T-helper 2 cell (primary cell): Measurements from ENCODE around the gene POR.
A peak's percentile ranks its signal among the peaks of the same experiment; 100 is the strongest.
"Not testable (repeated sequence)": the region's sequence is repeated elsewhere in the genome, so short reads cannot be mapped to it uniquely, and the experiment has no call there.

Experiments used
- DNase-seq, 5 experiments: peaks; one replicate each; pipeline versions ENCODE4 v3.0.0 to v3.0.0-alpha.2; 2012 to 2022

The POR gene

DNA sequence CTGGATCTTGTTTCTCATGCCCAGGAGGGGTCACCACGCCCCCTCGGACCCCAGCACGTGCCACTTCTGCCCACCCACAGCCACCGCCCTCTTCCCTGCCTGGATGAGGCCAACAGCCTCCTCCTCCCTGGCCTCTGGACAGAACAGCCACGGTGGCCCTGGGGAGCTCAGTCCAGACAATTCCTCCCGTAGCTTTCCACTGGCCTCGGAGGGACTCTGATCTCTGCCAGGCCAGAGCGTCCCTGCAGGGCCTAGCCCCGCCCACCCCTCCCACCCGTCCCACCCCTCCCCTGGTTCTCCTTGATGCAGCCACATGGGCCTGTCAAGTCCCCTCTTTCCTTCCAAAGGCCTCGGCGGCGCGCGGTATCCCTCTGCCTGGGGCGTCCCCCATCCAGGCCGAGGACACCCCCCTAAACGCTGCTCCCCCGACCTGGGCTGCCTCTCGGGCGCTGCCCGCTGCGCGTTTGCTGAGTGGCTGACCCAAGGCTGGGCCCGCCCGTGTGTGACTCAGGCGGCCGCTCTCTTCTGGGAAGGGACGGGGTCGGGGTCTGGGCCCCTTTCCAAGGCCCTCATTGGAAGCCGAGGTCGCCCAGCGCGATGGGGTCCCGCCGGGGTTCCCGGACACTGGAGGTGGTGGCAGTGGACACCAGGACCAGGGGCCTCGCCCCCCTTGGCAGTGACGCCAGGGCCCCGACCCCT is 78.9 kb downstream of the POR start:
- DNase-seq = peak in 1 of 5 experiments; percentile 33

DNA sequence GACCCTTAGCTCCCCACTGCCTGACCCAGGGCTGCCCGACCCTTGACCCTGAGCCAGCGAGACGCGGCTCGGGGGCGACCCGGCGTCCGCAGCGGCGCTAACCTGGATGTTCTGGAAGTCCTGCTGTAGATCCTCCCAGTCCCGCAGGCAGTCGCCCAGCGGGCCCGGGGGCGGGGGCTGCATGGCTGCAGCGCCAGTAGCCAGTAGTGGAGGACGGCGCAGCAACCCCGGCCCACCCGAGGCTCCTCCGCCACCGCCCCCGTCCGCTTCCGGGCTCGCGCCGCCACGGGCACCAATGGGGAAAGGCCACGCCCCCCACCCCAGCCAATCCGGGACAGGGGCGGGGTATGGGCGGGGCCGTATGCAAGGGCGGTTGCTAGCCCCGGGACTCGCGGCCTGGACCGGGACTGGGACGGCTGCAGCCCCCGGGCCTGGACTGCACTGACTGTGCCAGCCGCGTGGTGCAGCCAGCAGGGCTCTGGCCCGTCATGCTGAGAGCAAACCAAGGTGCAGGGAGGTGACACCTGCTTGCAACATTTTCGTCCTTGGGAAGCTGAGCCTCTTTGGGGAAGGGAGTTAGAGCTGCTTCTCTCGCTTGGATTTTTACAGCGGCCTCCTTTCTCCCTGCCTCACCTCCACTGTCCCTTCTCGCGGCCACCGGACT is 79.6 kb downstream of the POR start, which contains the start of gene TMEM120A:
Gene TMEM120A, minus strand, starts transcription at position 208 of the 664 bp plus-strand sequence. Its CDS starts 25 bp downstream, at position 183.
- peak; percentile 86 to 96 (median 92) for DNase-seq

DNA sequence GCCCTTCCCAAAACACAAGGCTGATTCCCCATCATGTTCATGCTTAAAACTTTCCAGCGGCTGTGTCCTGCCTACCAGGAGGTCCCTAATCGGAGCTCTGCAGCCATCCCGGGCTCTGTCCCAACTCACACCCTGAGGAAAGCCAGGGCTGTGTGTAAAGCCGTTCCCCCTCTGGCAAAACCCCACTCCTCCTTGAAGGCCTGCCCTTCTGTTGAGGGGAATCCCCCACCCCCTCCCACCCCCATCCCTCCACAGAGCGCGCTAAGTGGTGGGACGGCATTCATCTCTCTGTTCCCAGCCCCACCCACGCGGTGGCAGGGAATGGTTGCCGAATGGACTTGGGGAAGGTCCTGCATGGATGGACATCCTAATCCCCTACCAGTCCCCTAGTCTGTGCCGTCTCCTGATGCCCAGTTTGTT is 80.1 kb downstream of the POR start:
- DNase-seq = no peak

DNA sequence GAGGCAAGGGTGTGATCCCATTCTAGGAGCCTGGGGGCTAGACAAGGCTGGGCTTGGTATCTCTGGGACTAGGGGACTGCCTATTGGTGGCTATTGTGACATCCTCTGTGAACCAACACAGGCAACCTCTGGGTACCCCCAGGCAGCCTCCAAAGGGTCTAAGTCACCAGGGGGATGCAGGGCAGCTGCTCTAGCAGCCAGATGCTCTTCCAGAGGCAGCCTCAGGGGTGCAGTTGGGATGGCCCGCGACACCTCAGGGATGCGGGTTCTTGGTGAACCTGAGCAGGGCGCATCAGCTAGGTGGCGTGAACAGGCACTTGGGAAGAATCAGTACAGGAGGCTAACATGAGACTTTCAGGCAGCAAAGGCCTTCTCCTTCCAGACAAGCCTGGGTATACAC is 81.0 kb downstream of the POR start:
- DNase-seq = no peak

DNA sequence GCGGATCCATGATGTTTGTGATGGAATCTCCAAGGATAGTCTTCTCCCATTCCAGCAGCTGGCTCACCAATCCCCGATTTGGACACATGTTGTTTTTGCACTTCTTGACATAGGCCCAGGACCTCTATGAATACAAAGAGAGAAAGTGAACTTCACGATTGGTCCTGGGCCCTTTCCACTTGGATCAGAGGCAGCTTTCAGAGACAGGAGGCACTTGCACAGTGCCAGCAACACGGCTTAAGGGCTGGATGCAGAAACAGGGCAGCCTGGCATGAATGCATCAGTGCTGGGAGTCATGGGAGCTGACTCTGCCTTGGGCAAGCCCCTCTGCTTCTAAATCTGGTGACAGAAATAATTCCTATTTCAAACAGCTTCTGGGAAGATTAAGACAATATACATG is 81.5 kb downstream of the POR start:
- no peak for DNase-seq

DNA sequence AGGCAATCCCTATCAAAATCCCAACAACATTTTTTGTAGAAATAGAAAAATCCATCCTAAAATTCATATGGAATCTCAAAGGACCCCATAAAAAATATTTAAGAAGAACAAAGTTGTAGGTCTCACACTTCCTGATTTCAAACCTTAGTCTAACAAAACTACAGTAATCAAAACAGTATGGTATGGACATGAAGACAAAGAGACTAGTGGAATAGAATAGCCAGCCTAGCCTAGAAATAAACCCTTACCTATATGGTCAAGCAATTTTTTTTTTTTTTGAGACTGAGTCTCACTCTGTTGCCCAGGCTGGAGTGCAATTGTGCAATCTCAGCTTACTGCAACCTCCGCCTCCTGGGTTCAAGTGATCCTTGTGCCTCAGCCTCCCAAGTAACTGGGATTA is 83.1 kb downstream of the POR start:
- DNase-seq = no peak

DNA sequence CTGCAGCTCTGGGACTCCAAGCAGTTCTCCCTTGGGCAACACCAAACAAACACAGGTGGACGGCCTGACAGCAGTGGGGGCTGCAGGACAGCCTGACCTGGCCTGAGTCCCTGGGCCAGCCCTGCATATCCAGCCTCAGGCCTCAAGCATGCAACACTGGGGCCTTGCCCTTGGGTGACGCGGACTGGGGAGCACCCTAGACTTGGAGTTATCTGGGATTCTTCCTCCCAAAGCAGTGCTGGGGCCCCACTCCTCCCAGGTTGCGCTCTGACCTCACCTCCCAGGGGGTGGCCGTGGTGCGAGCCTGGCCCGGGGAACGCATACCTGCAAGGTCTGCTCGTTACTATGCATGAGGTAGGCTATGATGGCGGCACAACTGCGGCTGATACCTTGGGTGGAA is 85.6 kb downstream of the POR start:
- DNase-seq = no peak

DNA sequence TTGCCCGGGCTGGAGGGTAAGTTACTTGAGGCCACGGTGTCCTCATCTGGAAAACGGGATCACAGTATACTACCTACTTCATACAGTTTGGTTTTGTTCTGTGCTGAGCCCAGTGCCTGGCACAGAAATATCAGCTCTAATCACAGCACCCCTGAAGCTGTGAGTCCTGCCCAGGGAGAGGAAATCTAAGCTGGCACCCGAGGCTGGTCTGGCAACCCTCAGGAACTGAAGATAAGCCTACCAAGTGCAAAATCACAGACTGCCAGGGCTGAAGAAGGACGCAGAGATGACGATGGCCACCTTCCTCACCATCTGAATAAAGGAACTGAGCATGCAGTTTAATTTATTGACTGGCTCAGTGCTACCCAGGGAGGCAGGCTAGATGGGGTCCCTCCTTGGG is 87.2 kb downstream of the POR start:
- no peak for DNase-seq

DNA sequence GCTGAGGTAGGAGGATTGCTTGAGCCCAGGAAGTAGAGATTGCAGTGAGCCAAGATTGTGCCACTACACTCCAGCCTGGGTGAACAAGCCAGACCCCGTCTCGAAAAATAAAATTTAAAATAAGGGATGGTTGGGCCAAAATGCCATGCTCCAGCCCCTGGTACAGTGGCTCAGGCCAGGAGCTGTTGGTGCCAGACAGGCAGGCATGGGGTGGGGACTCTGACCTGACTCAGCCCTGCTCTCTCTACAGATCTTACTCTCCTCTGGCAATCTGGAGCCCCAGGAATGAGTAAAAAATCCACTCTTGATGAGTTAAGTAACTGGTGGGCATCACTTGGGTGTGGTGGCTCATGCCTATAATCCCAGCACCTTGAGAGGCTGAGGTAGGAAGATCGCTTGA is 87.9 kb downstream of the POR start:
- DNase-seq = no peak

DNA sequence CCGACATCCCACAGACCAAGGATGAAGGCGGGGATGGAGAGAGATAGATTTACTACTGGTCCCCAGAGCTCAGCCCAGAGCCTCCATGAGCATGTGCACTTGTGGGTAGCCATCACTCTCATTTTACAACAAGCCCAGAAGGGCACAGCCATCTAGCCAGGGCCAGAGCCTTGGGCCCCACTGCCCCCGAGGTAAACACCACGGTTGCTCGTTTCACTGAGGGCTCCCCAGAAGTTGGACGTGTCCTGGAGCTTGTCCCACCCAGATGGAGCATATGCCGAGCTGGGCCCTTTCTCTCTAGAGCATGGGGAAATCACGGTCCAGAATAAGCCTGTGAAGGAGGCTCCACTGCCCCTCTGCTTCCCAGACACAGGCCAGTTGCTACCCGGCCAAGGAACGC is 88.4 kb downstream of the POR start:
- no peak for DNase-seq

DNA sequence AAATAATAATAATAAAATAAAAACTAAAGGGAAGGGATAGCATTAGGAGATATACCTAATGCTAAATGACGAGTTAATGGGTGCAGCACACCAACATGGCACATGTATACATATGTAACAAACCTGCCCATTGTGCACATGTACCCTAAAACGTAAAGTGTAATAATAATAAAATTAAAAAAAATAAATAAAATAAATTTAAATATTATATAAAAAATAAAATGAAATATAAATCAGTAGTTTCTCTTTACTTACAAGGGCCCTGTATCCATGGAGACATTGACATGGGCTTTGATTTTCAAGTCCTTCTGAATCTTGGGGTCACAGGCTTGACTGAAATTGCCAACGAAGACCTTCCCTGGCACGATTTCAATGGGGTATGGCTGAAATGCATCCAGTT is 90.0 kb downstream of the POR start:
- not testable (repeated sequence) for DNase-seq

DNA sequence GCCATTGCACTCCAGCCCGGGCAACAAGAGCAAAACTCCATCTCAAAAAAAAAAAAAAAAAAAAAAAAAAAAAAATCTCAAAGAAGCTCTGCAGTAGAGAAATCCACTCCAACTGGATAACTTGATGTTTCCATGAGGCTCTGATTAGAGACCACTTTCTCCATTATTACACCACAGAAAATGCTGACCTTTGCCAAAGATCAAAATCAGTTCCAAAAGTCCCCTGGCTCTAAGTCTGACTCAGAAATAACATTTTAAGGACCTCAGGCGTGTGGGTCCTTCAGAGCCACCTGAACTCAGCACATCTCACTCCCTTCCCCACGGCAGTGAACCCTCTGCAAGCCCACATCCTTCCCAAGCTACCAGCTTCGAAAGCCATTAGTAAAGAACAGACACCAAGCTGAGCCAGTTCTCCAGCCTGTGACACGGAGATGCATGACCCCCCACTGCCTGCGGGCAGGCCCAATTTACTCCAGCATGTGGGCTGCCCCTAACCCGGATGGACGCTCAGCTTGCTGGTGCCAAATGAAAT is 93.3 kb downstream of the POR start:
- DNase-seq = peak in 1 of 5 experiments; percentile 78

DNA sequence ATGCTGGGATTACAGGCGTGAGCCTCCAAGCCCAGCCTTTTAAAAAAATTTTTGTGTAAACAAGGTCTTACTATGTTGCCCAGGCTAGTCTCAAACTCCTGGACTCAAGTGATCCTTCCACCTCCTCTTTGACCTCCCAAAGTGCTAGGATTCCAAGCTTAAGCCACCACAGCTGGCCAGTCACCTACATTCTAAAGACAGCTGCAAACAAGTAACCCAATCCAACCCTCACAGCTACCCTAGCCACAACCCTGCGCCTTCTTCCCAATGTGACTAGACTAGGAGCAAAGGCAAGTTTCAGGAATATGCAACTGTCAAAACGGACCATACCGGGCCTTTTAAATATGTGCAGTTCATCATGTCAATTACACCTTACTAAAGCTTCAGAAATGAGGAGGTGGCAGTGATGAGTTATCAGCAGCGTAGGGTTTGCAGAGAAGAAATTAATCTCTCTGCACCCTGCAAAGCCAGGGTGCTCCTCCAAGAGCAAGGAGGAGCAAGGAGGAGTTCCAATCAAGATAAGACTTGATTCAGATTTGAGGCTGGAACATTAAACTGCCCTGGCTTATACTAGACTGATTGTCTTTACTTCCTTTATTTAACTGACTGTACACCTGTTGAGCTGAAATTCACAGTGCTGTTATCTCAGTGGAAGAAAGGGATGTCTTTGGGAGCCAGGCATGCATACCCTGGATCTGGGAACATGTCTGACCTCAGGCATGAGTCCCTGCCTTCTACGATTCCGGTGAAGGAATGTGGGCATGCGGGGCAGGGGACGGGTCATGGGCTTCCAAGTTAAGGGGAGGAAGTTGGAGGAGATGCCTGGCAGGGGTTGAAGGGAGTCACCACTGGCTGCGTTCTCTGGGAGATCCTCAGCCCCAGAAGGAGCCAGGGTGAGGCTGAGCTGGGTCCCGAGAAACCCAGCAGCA is 95.0 kb downstream of the POR start:
- no peak for DNase-seq

DNA sequence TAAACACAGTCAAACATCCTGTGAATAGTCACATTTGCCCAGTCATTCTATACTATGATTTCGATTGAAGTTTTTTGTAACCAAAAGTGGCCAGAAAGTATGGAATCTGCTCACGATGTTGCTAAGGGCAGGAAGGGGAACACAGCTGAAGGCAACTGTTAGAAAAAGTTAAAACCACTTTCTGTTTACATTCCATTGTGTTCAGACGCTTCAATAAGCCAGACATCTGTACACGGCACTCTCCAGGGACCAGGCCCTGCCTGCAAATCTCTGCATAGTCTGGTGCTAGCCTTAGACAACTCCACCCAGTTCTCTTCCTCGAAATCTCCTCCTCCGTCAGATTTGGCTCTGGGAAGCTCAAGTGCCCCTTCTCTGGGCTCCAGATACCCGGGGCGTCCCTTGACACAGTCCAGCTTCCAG is 96.5 kb downstream of the POR start:
- no peak for DNase-seq

DNA sequence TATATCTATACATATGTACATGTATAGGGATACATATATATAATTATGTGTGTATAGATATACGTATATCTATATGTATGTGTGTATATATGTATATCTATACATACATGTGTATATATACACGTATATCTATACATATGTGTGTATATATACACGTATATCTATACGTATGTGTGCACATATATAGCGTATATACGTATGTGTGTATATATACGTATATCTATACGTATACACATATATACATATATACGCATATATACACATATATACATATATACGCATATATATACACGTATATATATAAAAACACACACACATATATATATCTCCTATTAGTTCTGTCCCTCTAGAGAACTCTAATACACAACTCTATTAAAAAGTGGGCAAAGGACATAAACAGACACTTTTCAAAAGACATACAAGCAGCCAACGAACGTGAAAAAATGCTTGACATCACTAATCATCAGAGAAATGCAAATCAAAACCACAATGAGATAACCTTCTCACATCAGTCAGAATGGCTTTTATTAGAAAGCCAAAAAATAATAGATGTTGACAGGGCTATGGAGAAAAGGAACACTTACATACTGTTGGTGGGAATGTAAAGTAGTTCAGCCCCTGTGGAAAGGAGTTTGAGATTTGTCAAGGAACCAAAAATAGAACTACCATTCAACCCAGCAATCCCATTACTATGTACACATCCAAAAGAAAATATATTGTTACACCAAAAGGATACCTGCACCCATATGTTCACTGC is 101.4 kb downstream of the POR start:
- DNase-seq = no peak

DNA sequence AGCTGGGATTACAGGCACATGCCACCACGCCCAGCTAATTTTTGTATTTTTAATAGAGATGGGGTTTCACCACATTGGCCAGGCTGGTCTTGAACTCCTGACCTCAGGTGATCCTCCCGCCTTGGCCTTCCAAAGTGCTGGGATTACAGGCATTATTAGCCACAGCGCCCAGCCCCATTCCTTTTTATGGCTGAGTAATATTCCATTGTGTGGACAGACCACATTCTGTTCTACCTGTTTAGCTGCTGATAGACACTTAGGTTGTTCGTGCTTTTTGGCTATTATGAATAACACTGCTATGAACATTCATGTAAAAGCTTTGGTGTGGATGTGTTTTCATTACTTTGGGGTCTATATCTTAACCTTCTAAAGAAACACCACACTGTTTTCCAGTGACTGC is 103.6 kb downstream of the POR start:
- DNase-seq = not testable (repeated sequence)

DNA sequence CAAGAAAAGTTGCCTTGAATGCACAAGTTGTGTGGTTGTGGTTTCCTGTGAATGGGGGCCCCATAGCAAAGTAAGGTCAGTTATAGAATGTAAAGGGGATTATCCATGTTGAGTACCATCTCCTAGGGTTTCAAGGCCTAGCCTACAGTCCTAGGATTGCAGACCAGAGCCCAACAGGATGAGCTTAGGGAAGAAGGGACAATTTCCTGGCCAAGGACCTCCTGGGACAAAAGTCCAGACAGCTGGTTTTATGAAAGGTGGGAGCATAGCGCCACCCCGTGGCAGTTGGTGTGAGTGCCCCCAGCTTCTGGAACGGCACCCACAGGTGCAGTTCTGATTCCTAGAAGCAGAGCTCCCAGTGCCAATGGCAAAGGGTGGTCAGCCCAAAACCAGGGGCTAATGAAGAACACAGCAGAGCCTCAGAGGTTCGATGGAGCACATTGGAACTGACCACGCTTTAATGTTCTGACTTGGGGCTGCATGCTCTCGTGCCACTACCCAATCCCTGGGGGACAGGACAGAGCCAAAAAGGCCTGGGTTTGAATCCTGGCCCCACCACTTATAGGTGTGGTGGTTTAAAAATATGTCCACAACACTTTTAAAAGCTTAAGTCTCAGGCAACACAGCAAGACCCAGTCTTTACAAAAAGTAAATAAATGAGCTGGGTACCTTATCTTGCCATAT is 105.2 kb downstream of the POR start:
- peak; percentile 41 to 74 (median 60) for DNase-seq

DNA sequence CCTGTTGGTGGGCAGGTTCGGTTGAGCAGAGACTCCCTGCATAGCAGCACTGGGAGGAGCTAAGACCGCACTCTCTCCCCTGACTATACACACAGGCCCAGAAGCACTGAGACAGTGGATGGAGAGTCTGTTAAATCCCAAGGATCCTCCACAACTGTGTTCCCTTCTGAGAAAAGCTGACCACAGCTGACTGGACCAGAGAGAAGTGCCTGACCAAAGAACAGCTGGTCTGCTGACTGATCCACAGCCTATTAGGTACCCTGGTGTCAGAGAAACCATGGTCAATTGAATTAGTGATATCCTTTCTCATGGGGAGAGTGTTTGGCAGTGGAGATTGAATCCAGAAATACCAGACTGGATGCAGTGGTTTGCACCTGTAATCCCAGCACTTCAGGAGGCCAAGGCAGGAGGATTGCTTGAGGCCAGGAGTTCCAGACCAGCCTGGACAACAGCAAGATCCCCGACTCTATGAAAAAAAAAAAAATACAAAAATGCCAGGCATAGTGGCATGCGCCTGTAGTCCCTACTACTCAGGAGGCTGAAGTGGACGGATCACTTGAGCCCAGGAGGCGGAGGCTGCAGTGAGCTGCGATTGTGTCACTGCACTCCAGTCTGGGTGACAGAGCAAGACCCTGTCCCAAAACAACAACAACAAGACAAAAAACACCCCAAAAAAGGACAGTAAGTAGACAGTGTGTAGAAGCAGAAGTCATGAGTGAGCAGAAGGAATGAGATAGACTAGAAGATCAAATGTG is 107.2 kb downstream of the POR start:
- DNase-seq = no peak

DNA sequence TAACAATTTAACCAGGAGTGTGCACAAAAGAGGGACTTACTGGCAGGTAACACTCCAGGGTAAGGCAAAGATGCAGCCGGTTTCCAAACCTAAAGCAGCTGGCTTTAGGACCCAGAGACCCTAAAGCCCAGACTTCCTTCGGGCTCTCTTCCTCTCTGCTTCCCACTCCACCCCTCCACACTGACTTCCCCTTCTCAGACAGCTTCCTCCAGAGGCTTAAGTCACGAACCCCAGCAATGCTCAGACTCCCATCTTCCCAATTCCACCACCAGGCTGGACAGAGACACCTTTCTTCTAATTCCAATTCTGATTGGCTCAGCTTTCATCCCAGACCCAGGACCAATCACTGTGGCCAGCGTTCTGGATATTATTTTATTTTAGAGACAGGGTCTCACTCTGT is 108.0 kb downstream of the POR start:
- DNase-seq = no peak

DNA sequence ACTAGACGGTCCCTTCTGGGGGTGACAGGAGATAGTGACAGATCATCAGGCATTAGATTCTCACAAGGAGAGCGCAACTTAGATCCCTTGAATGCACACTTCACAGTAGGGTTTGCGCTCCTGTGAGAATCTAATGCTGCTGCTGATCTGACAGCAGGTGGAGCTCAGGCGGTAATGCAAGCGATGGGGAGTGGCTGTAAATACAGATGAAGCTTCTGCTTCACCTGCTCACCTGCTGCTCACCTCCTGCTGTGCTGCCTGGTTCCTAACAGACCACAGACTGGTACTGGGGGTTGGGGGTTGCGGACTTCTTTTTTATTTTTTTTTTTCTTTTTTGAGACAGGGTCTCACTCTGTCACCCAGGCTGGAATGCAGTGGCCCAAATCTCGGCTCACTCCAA is 114.7 kb downstream of the POR start:
- DNase-seq = not testable (repeated sequence)

DNA sequence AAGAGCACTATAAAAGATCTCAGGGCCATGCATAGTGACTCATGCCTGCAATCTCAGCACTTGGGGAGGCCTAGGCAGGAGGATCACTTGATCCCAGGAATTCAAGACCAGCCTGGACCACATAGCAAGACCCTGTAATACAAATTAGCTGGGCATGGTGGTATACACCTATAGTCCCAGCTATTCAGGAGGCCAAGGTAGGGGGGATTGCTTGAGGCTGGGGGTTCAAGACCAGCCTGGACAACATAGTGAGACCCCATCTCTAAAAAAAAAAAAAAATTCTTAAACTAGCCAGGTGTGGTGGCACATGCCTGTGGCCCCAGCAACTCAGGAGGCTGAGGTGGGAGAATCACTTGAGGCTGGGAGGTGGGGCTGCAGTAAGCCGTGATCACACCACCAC is 117.0 kb downstream of the POR start:
- DNase-seq = no peak
